ENCODE results near the gene CROCC.

- TF ChIP-seq POLR2A (IDR thresholded peaks at IDR 0.05): no peak
- TF ChIP-seq, protein P1, sequence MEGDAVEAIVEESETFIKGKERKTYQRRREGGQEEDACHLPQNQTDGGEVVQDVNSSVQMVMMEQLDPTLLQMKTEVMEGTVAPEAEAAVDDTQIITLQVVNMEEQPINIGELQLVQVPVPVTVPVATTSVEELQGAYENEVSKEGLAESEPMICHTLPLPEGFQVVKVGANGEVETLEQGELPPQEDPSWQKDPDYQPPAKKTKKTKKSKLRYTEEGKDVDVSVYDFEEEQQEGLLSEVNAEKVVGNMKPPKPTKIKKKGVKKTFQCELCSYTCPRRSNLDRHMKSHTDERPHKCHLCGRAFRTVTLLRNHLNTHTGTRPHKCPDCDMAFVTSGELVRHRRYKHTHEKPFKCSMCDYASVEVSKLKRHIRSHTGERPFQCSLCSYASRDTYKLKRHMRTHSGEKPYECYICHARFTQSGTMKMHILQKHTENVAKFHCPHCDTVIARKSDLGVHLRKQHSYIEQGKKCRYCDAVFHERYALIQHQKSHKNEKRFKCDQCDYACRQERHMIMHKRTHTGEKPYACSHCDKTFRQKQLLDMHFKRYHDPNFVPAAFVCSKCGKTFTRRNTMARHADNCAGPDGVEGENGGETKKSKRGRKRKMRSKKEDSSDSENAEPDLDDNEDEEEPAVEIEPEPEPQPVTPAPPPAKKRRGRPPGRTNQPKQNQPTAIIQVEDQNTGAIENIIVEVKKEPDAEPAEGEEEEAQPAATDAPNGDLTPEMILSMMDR (IDR thresholded peaks at IDR 0.05): no peak
These were observed 33.5 kb downstream of the CROCC start for GRCh38 chr1:16955186-16955585.
